ENCODE data around the gene ARHGAP24. TPM values are rescaled to one million over a fixed set of nuclear protein-coding genes. Genes with fewer than 3 reads are reported as not detected.
"Not testable (repeated sequence)": the region's sequence is repeated elsewhere in the genome, so short reads cannot be mapped to it uniquely, and the experiment has no call there.

The ARHGAP24 gene
- total RNA-seq, 1 experiment from 2014 or later = 17.4 TPM

DNA sequence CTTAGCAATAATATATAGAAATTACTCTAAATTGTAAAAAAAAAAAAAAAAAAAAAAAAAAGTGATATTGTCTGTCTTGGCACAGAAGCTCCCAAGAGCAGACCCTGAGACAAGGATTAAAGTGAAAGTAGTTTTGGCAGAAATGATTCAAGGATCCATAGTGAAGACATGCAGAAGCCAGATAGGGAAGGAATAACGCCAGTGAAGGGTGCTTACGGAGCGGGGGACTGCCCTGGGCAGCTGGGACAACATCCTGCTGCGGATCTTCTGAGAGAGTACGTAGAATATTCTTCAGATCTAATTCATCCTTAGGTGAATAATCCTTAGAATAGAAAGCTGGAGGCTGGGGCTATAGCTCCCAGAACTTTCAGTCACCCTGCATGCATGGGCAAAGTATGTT lies 39.8 kb downstream of the ARHGAP24 start:
- Histone ChIP-seq H3K9me3 (ENCODE audit: control insufficient read depth, insufficient read depth, low read depth, low read length) (no peaks in the 10 kb centered on the region), H3K27ac (ENCODE audit: low read length) (peak overlapping the region; percentile 65), H3K4me3 (ENCODE audit: low read depth in 2 of 2, low read length in 2 of 2) (peak overlapping the region in 1 of 2 experiments; percentile 38; a peak in 2 of 4 replicates), H3K36me3 (ENCODE audit: control insufficient read depth, insufficient read depth, low read length) (no peaks in the 10 kb centered on the region), H3K4me1 (ENCODE audit: control insufficient read depth, insufficient read depth, low read length) (peaks cover 23% of the 10 kb centered on the region), H3K27me3 (ENCODE audit: control insufficient read depth, insufficient read depth, low read length) (no peaks in the 10 kb centered on the region)
- DNase-seq (ENCODE audit: low read depth, low spot score) (no peak), ATAC-seq (no peak)
- TF ChIP-seq SIN3A (IDR thresholded peaks at IDR 0.05; ENCODE audit: borderline replicate concordance, insufficient read depth, low read depth, low read length) (no peak), TCF7L2 (IDR thresholded peaks at IDR 0.05; ENCODE audit: low read depth, low read length) (no peak), POLR2AphosphoS5 (IDR thresholded peaks at IDR 0.05; ENCODE audit: low read depth, low read length) (no peak)
- TF ChIP-seq, protein P1, sequence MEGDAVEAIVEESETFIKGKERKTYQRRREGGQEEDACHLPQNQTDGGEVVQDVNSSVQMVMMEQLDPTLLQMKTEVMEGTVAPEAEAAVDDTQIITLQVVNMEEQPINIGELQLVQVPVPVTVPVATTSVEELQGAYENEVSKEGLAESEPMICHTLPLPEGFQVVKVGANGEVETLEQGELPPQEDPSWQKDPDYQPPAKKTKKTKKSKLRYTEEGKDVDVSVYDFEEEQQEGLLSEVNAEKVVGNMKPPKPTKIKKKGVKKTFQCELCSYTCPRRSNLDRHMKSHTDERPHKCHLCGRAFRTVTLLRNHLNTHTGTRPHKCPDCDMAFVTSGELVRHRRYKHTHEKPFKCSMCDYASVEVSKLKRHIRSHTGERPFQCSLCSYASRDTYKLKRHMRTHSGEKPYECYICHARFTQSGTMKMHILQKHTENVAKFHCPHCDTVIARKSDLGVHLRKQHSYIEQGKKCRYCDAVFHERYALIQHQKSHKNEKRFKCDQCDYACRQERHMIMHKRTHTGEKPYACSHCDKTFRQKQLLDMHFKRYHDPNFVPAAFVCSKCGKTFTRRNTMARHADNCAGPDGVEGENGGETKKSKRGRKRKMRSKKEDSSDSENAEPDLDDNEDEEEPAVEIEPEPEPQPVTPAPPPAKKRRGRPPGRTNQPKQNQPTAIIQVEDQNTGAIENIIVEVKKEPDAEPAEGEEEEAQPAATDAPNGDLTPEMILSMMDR (IDR thresholded peaks at IDR 0.05) = no peak
- TF ChIP-seq, protein P2, sequence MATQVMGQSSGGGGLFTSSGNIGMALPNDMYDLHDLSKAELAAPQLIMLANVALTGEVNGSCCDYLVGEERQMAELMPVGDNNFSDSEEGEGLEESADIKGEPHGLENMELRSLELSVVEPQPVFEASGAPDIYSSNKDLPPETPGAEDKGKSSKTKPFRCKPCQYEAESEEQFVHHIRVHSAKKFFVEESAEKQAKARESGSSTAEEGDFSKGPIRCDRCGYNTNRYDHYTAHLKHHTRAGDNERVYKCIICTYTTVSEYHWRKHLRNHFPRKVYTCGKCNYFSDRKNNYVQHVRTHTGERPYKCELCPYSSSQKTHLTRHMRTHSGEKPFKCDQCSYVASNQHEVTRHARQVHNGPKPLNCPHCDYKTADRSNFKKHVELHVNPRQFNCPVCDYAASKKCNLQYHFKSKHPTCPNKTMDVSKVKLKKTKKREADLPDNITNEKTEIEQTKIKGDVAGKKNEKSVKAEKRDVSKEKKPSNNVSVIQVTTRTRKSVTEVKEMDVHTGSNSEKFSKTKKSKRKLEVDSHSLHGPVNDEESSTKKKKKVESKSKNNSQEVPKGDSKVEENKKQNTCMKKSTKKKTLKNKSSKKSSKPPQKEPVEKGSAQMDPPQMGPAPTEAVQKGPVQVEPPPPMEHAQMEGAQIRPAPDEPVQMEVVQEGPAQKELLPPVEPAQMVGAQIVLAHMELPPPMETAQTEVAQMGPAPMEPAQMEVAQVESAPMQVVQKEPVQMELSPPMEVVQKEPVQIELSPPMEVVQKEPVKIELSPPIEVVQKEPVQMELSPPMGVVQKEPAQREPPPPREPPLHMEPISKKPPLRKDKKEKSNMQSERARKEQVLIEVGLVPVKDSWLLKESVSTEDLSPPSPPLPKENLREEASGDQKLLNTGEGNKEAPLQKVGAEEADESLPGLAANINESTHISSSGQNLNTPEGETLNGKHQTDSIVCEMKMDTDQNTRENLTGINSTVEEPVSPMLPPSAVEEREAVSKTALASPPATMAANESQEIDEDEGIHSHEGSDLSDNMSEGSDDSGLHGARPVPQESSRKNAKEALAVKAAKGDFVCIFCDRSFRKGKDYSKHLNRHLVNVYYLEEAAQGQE (IDR thresholded peaks at IDR 0.05; ENCODE audit: insufficient read depth in 1 of 2, low read depth in 2 of 2, low read length in 1 of 2) = no peak
- ChIA-PET POLR2A (interaction anchor here (0.5 kb wide), 1 partner anchor 224 kb away, joined by 15 read pairs; no protein-coding TSS in a partner anchor), CTCF (no interaction called here)
- BruUV-seq (replicated peaks) = no TSS peak
- intact Hi-C loops (cut with micrococcal nuclease; ENCODE audit: unreplicated experiment) = no loop called here
- in situ Hi-C loops (cut with HindIII; ENCODE audit: low pct_unique_long_range_greater_than_20kb, low sequenced_read_pairs) = no loop called here

DNA sequence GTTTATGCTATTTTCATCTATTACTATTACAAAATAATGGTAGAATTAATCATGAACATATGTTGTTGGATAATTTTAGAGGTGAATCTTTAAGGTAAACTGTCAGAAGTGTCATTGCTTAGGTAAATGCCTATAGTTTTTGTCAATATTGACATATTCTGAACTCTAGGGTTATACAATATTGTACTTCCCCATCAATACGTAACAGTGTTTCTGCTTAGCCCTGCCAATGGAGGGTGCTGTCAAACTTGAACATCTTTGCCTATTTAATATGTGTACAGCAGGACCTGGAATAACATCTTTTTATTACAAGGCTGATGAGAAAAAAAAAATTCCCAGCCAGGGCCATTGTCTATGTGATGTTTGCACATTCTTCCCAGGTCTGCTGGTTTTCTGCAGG lies 40.8 kb downstream of the ARHGAP24 start:
- Histone ChIP-seq H3K36me3 (ENCODE audit: control insufficient read depth, insufficient read depth, low read length) (no peaks in the 10 kb centered on the region), H3K4me1 (ENCODE audit: control insufficient read depth, insufficient read depth, low read length) (peaks cover 16% of the 10 kb centered on the region), H3K9me3 (ENCODE audit: control insufficient read depth, insufficient read depth, low read depth, low read length) (no peaks in the 10 kb centered on the region), H3K27ac (ENCODE audit: low read length) (peak overlapping the region; percentile 17; the same call in 1 of the 2 replicates), H3K4me3 (ENCODE audit: low read depth in 2 of 2, low read length in 2 of 2) (no peak overlapping the region), H3K27me3 (ENCODE audit: control insufficient read depth, insufficient read depth, low read length) (no peaks in the 10 kb centered on the region)
- ChIA-PET POLR2A (no interaction called here), CTCF (no interaction called here)
- ATAC-seq = no peak
- TF ChIP-seq TCF7L2 (IDR thresholded peaks at IDR 0.05; ENCODE audit: low read depth, low read length) (no peak), POLR2AphosphoS5 (IDR thresholded peaks at IDR 0.05; ENCODE audit: low read depth, low read length) (no peak)
- TF ChIP-seq, protein P2 (IDR thresholded peaks at IDR 0.05; ENCODE audit: insufficient read depth in 1 of 2, low read depth in 2 of 2, low read length in 1 of 2) = no peak
- TF ChIP-seq, protein P1 (IDR thresholded peaks at IDR 0.05) = peak; percentile 21; the same call in 1 of the 2 replicates
- in situ Hi-C loops (cut with HindIII; ENCODE audit: low pct_unique_long_range_greater_than_20kb, low sequenced_read_pairs) (no loop called here), intact Hi-C loops (cut with micrococcal nuclease; ENCODE audit: unreplicated experiment) (no loop called here)
- no peak for DNase-seq (ENCODE audit: low read depth, low spot score)
- BruUV-seq (replicated peaks) = no TSS peak

DNA sequence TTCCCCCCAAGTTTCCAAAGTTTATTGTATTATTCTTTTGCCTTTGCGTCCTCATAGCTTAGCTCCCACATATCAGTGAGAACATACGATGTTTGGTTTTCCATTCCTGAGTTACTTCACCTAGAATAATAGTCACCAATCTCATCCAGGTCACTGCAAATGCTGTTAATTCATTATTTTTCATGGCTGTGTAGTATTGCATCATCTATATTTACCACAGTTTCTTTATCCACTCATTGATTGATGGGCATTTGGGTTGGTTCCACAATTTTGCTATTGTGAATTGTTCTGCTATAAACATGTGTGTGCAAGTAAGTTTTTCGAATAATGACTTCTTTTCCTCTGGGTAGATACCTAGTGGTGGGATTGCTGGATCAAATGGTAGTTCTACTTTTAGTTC lies 43.6 kb downstream of the ARHGAP24 start:
- POLR2A ChIA-PET; ATAC-seq; H3K36me3 ChIP-seq (ENCODE audit: control insufficient read depth, insufficient read depth, low read length); H3K4me1 ChIP-seq (ENCODE audit: control insufficient read depth, insufficient read depth, low read length); H3K4me3 ChIP-seq (ENCODE audit: low read depth in 2 of 2, low read length in 2 of 2); CTCF ChIA-PET; intact Hi-C loops (cut with micrococcal nuclease; ENCODE audit: unreplicated experiment); H3K27me3 ChIP-seq (ENCODE audit: control insufficient read depth, insufficient read depth, low read length); DNase-seq (ENCODE audit: low read depth, low spot score); BruUV-seq (replicated peaks); H3K9me3 ChIP-seq (ENCODE audit: control insufficient read depth, insufficient read depth, low read depth, low read length); in situ Hi-C loops (cut with HindIII; ENCODE audit: low pct_unique_long_range_greater_than_20kb, low sequenced_read_pairs); H3K27ac ChIP-seq (ENCODE audit: low read length): not testable (repeated sequence)
